Measurements from ENCODE around the gene CST7.

CST7 gene

DNA sequence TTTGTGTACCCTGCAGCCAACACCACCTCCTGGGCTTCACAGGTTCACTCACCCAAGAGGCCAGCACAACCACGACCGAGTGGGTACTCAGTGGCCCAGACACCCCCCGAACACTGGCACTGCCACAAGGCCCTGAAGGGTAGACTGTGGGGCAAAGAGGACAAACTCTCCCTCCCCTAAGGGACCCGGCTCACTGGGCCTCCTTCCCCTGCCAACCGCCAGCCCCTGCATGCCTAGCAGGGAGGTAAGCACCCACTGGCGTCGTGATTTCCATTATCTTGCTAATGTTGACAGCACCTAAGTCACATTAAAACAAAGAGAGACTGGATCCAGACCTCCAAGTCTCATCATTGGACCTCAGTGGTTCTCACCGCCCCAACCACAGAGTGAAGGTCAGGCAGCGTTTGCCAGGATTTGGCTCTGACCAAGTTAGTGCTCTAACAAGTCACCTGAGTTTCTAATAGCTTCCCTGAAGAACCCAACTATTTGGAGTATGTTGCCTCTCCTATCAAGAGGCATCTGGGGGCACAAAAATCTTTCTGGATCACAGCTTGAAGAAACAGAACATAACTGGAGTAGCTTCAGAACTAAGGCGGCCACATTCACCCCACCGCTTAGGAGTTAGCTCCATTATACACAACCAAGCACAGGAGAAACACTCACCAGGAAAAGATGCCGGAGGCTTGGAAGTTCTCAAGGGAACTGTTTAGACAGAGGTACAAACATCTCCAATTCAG lies 57.5 kb downstream of the CST7 start:
- no peak for DNase-seq

DNA sequence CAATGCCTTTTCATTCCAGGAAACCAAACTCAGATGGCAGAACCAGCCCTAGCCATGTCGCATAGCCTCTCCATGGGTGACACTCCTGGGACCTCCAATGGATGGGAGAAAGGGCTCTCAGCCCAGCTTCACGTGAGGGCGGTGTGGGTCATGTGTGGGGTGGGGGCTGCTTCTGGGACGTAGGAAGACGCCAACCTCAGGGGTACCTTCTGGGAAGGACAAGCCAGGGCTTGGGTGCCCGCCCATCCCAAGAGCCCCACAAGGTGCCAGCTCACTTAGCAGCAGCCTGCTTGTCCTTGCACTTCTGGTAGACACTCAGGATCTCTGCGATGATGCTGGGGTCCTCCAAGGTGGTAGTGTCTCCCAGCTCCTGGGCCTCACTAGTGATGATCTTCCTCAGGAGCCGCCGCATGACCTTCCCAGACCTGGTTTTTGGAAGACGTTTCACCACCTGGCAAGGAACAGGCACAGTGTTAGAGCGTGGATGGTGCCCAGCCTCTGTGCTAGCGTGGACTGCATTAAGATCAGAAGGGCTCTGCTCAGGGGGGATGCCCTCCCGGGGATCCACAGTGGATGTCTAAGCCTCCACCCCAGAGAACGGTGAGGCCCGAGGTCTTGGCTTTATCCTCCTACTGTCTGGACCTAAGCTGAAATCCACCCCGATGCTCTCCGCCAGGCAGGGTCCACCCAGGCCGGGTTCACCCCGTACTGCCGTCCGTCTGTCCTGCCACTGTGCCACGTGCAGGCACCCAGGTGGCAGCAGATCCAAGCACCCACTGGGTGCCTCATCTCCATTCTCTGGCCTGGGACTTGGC lies 58.6 kb downstream of the CST7 start:
- no peak for DNase-seq

DNA sequence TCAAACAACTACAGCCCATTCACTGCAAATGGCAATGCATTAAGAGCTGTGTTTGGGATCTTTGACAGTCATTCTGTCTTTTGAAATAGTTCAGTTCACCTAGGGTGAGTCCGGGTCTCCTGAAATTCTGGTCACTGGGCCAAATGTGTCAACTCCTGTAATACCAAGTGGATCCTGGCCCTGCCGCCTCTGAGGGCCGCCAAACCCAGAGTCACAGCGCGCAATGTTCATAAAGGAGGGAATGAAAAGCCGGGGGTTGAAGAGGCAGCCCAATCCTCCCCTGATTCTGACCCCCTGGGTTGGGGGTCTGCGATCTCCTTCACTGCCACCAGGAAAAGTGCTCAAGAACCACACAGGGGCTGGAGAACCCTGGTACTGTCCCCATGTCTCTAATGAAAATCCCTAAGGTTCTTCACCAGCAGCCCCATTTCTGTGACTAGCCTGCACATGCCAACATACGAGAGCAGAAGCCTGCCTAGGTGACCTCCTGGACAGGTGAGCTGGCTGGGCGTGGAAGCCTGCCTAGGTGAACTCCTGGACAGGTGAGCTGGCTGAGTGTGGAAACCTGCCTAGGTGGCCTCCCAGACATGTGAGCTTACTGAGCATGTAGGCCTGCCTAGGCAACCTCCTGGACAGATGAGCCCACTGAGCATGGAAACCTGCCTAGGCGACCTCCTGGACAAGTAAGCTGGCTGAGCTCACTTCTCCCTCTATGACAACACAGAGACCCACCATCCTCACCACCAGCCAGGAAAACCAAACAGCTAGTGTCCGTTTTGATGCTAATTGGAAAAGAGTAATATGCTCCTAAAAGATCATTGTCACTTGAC lies 59.5 kb downstream of the CST7 start:
- DNase-seq: no peak
